GM23338 (cell line): ENCODE results near the gene BORCS8. TPM values are rescaled to one million over a fixed set of nuclear protein-coding genes. Genes with fewer than 3 reads are reported as not detected.

Experiments used
- ATAC-seq: fragments of 200-7000 bp; cut with Tn5 transposase; 3 replicates; pipeline ENCODE4 v1.9.1; 2020
- DNase-seq: peaks from one replicate; pipeline ENCODE4 v3.0.0-alpha.2; 2015; ENCODE audit warnings: low spot score
- H2AFZ ChIP-seq: fragments of 200-600 bp; sonication (generic); 2 replicates; pipeline ENCODE4 v1.8.0; 2016; ENCODE audit warnings: antibody characterized with exemption, mild to moderate bottlenecking, moderate library complexity
- H3F3A ChIP-seq: fragments of 200-600 bp; sonication (generic); replicated peaks from 2 replicates; pipeline ENCODE4 v1.8.0; 2017; ENCODE audit warnings: antibody characterized with exemption, mixed run types, low read depth
- H3K27ac ChIP-seq: fragments of 200-600 bp; sonication (generic); 2 replicates; pipeline ENCODE4 v1.6.1; 2016; ENCODE audit warnings: low read depth
- H3K27me3 ChIP-seq: fragments of 200-600 bp; sonication (generic); 2 replicates; pipeline ENCODE4 v1.8.0; 2016; ENCODE audit warnings: mild to moderate bottlenecking, mixed run types, moderate library complexity; ENCODE audit not compliant: insufficient read depth
- H3K36me3 ChIP-seq: fragments of 200-600 bp; sonication (generic); 2 replicates; pipeline ENCODE4 v1.8.0; 2016; ENCODE audit warnings: mild to moderate bottlenecking; ENCODE audit not compliant: insufficient read depth
- H3K4me1 ChIP-seq: fragments of 200-600 bp; sonication (generic); 2 replicates; pipeline ENCODE4 v1.8.0; 2016; ENCODE audit warnings: mild to moderate bottlenecking, moderate library complexity; ENCODE audit not compliant: insufficient read depth
- H3K4me2 ChIP-seq: fragments of 200-600 bp; sonication (generic); 2 replicates; pipeline ENCODE4 v1.7.1; 2017; ENCODE audit warnings: mixed run types
- H3K4me3 ChIP-seq: fragments of 200-600 bp; sonication (generic); 2 replicates; pipeline ENCODE4 v1.6.1; 2016; ENCODE audit warnings: mixed run types
- H3K79me2 ChIP-seq: fragments of 200-600 bp; sonication (generic); replicated peaks from 2 replicates; pipeline ENCODE4 v1.8.0; 2017; ENCODE audit warnings: mild to moderate bottlenecking; ENCODE audit not compliant: insufficient read depth
- H3K9me2 ChIP-seq: fragments of 200-600 bp; sonication (generic); 2 replicates; pipeline ENCODE4 v1.8.0; 2017; ENCODE audit not compliant: insufficient read depth
- H4K20me1 ChIP-seq: fragments of 200-600 bp; sonication (generic); replicated peaks from 2 replicates; pipeline ENCODE4 v1.8.0; 2017; ENCODE audit warnings: mild to moderate bottlenecking; ENCODE audit not compliant: insufficient read depth
- H3K27ac Mint-ChIP-seq: 2 replicates; pipeline ENCODE4 v1.8.0; 2020; ENCODE audit warnings: inconsistent platforms, mild to moderate bottlenecking, moderate library complexity, mixed read lengths
- H3K27me3 Mint-ChIP-seq: 3 replicates; pipeline ENCODE4 v1.8.0; 2022; ENCODE audit warnings: low read depth, mild to moderate bottlenecking, moderate library complexity, mixed read lengths, inconsistent platforms; ENCODE audit not compliant: insufficient read depth, poor library complexity
- H3K36me3 Mint-ChIP-seq: 3 replicates; pipeline ENCODE4 v1.8.0; 2021; ENCODE audit warnings: low read depth, mild to moderate bottlenecking, inconsistent platforms, moderate library complexity, mixed read lengths
- H3K4me1 Mint-ChIP-seq: 3 replicates; pipeline ENCODE4 v1.8.0; 2020; ENCODE audit warnings: mild to moderate bottlenecking, inconsistent platforms, mixed read lengths
- H3K4me3 Mint-ChIP-seq: 3 replicates; pipeline ENCODE4 v1.8.0; 2021; ENCODE audit warnings: moderate library complexity, mild to moderate bottlenecking, inconsistent platforms, mixed read lengths
- H3K9me3 Mint-ChIP-seq: 3 replicates; pipeline ENCODE4 v1.8.0; 2020; ENCODE audit warnings: moderate library complexity, mild to moderate bottlenecking, inconsistent platforms, mixed read lengths
- CREB1 ChIP-seq: fragments of 250-450 bp; sonication (Bioruptor Pico); IDR thresholded peaks from 2 replicates; pipeline ENCODE4 v1.5.0; 2020; ENCODE audit warnings: low read depth, mild to moderate bottlenecking, moderate library complexity
- POLR2AphosphoS5 ChIP-seq: IDR thresholded peaks from 2 replicates; pipeline ENCODE4 v1.6.1; 2016; ENCODE audit warnings: antibody characterized with exemption, low read depth
- STAT1 ChIP-seq: IDR thresholded peaks from one replicate; pipeline ENCODE4 v1.6.1; 2016; ENCODE audit warnings: antibody characterized with exemption; ENCODE audit not compliant: unreplicated experiment
- polyA plus RNA-seq: library from polyadenylated mRNA; unstranded; fragments of >200 nt; fragmentation: Nextera tagmentation; extraction: Ambion mirVana; gene quantifications from 2 replicates; pipeline ENCODE4 v1.2.1, GENCODE V29; 2016
- total RNA-seq: library from RNA; depleted of rRNA; stranded (reverse); fragments of >200 nt; shearing (Covaris generic); gene quantifications from 2 replicates; pipeline ENCODE4 v1.2.3, GENCODE V29; 2014
- TF ChIP-seq, protein P1 (sequence below), 2 experiments: fragments of 200-600 bp in 1 of 2; sonication (generic) in 1 of 2; conservative IDR thresholded peaks; 2 replicates each; pipeline versions ENCODE4 v1.5.1 to v1.6.1; 2016 to 2017; ENCODE audit warnings: antibody characterized with exemption in 2 of 2, low read depth in 2 of 2, mild to moderate bottlenecking in 2 of 2, moderate library complexity in 1 of 2
- TF ChIP-seq, protein P2 (sequence below): IDR thresholded peaks from 2 replicates; pipeline ENCODE4 v1.6.1; 2016; ENCODE audit warnings: antibody characterized with exemption

The BORCS8 gene
- total and polyA plus RNA-seq, 2 experiments from 2014 or later: 15.1 to 18.8 TPM

DNA sequence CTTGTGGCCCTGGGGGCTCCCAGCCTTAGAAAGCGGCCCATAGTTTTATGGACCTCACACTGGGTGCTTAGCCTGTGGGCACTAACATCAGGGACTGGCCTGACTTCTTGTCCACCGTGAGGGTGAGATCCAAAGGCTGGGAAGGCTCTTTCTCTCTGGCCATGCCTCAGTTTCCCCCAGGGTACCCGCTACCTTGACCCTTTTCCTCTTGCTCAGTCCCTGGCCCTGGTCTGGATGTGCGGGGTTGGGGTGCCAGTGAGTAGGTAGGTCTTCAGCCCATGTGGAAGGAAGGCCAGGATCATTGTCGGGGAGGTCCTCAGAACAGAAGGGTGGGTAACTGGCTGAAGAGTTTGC lies 52.1 kb downstream of the BORCS8 start (continued):
- TF ChIP-seq, protein P1, sequence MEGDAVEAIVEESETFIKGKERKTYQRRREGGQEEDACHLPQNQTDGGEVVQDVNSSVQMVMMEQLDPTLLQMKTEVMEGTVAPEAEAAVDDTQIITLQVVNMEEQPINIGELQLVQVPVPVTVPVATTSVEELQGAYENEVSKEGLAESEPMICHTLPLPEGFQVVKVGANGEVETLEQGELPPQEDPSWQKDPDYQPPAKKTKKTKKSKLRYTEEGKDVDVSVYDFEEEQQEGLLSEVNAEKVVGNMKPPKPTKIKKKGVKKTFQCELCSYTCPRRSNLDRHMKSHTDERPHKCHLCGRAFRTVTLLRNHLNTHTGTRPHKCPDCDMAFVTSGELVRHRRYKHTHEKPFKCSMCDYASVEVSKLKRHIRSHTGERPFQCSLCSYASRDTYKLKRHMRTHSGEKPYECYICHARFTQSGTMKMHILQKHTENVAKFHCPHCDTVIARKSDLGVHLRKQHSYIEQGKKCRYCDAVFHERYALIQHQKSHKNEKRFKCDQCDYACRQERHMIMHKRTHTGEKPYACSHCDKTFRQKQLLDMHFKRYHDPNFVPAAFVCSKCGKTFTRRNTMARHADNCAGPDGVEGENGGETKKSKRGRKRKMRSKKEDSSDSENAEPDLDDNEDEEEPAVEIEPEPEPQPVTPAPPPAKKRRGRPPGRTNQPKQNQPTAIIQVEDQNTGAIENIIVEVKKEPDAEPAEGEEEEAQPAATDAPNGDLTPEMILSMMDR (conservative IDR thresholded peaks at IDR 0.05; ENCODE audit: low read depth in 2 of 2): no peak; a peak in 1 of 4 replicates
- TF ChIP-seq STAT1: no peak

DNA sequence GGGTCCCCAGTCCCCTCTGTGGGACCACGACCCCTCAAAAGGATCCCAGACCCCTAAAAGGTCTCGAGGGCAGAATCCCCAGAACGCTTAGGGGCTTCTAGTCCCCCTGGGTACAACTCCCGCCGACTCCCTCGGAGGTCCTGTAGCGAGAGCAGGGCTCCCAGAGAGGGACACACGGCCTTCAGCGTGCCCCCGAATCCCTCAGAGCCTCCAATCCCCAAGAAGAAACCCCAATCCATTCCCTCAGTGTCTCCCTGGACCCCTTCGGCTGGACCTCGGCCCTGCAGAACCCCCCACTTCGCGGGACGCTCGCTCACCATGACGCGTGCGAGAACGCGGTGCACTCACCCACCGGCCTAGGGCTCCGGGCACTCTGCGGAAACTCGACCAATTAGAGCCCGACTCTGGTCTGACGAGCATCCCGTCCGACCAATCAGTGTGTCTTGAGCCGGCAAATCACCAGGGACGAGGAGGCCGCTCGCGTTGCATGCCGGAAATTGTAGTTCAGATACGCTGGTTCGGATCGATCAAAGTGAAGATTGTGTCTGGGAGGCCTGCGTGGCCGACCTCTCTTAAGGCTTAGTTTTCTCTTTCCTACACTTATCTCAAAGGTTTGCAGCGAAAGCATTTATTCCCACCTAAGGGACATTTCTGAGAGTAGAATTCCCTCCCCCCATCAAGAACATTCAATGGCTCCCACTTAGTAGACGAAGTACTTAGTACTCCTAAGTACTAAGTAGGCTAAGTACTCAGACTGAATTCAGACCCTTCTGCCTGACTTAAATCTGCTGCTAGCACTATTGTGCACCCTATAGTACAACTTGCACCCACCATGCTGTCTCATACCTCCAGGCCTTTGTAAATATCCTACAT lies 53.6 kb downstream of the BORCS8 start, which contains the start of gene TMEM161A:
TSS of gene TMEM161A (minus strand) at position 370 of the 873 bp plus-strand sequence. CDS start at position 320, 50 bp downstream.
- H3K4me2 ChIP-seq: peak within 1 kb of the TSS; percentile 99
- no peak within 1 kb of the TSS for H3K27ac ChIP-seq
- no peaks in the 10 kb centered on the region for H3K27me3 ChIP-seq
- H3K36me3 Mint-ChIP-seq: peaks cover 10% of the 10 kb centered on the region
- ATAC-seq (peak; percentile 92), DNase-seq (peak; percentile 99)
- peaks cover 3% of the 10 kb centered on the region; the same call in 1 of the 2 replicates for H3K79me2 ChIP-seq
- peaks cover 9% of the 10 kb centered on the region for H3K4me1 Mint-ChIP-seq
- peak within 1 kb of the TSS; percentile 98 for H3K4me3 ChIP-seq
- peaks cover 10% of the 10 kb centered on the region; the same call in 1 of the 2 replicates for H3F3A ChIP-seq
- H3K9me3 Mint-ChIP-seq: peaks cover 5% of the 10 kb centered on the region; the same call in 2 of the 3 replicates
- peaks cover 39% of the 10 kb centered on the region for H3K27me3 Mint-ChIP-seq
- H2AFZ ChIP-seq: peak within 1 kb of the TSS; percentile 98
- peak within 1 kb of the TSS; percentile 99 for H3K4me3 Mint-ChIP-seq
- H3K36me3 ChIP-seq: no peaks in the 10 kb centered on the region
- TF ChIP-seq CREB1 (CRISPR knock-in tag): peak; percentile 80
- TF ChIP-seq, protein P2, sequence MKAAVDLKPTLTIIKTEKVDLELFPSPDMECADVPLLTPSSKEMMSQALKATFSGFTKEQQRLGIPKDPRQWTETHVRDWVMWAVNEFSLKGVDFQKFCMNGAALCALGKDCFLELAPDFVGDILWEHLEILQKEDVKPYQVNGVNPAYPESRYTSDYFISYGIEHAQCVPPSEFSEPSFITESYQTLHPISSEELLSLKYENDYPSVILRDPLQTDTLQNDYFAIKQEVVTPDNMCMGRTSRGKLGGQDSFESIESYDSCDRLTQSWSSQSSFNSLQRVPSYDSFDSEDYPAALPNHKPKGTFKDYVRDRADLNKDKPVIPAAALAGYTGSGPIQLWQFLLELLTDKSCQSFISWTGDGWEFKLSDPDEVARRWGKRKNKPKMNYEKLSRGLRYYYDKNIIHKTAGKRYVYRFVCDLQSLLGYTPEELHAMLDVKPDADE: peak; percentile 79
- peak; percentile 94 for TF ChIP-seq POLR2AphosphoS5
- no peak for TF ChIP-seq STAT1
- H3K4me1 ChIP-seq: peaks cover 5% of the 10 kb centered on the region; the same call in 1 of the 2 replicates
- H3K27ac Mint-ChIP-seq: peak within 1 kb of the TSS; percentile 97
- H3K9me2 ChIP-seq: no peaks in the 10 kb centered on the region
- peaks cover 13% of the 10 kb centered on the region; the same call in 1 of the 2 replicates for H4K20me1 ChIP-seq

DNA sequence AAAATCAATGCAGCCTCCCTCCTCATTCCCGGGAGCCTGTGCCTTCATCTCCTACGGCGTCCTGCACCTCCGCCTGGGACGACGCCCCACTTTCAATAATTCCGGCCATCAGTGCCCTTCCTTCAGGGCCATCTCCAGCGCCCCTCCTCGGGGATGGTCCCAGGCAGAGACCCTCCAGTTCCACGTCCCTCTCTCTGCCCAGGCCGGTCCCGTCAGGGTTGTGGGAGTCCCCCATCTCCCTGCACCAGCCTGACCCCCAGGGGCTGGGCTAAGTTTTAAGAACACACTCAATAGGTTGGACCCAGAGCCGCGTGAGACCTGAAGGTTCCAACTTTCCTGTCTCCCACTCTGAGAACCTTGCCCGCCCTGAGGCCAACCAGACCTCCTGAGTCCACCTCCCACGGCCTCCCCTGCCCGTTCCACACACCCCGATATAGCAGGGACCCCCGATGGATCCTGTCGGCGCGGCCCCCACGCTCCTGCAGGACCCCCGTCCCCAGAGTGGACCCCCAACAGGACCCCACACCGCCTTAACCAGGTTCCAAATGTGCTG lies 54.3 kb downstream of the BORCS8 start:
- H3K4me1 Mint-ChIP-seq: peaks cover 9% of the 10 kb centered on the region
- H3K27me3 Mint-ChIP-seq: peaks cover 35% of the 10 kb centered on the region
- ATAC-seq: peak; percentile 5; the same call in 2 of the 3 replicates
- Histone ChIP-seq H3K79me2 (peaks cover 3% of the 10 kb centered on the region; the same call in 1 of the 2 replicates), H2AFZ (peak overlapping the region; percentile 98; the same call in 1 of the 2 replicates), H3K4me2 (peak overlapping the region; percentile 99), H3K27ac (no peak overlapping the region), H3K4me3 (peak overlapping the region; percentile 98), H4K20me1 (peaks cover 13% of the 10 kb centered on the region; the same call in 1 of the 2 replicates), H3F3A (peaks cover 10% of the 10 kb centered on the region; the same call in 1 of the 2 replicates), H3K4me1 (peaks cover 5% of the 10 kb centered on the region; the same call in 1 of the 2 replicates), H3K36me3 (no peaks in the 10 kb centered on the region), H3K9me2 (no peaks in the 10 kb centered on the region), H3K27me3 (no peaks in the 10 kb centered on the region)
- H3K4me3 Mint-ChIP-seq: peak overlapping the region; percentile 99
- H3K9me3 Mint-ChIP-seq: peaks cover 9% of the 10 kb centered on the region; the same call in 2 of the 3 replicates
- peak; percentile 37 for DNase-seq
- peaks cover 17% of the 10 kb centered on the region for H3K36me3 Mint-ChIP-seq
- H3K27ac Mint-ChIP-seq: no peak overlapping the region
- TF ChIP-seq, protein P2: no peak
- no peak for TF ChIP-seq POLR2AphosphoS5
